Cardiac septum (tissue), 1 donor: Measurements from ENCODE around the gene ARL3. TPM values are rescaled to one million over a fixed set of nuclear protein-coding genes. Genes with fewer than 3 reads are reported as not detected.
"Not testable (repeated sequence)": the region's sequence is repeated elsewhere in the genome, so short reads cannot be mapped to it uniquely, and the experiment has no call there.

Experiments
- DNase-seq: peaks from one replicate; pipeline ENCODE4 v3.0.0-alpha.2; 2020; ENCODE audit warnings: low spot score
- intact Hi-C: fragments of 100-400 bp; cut with DNase I; formaldehyde crosslinking; loops from one replicate; pipeline ENCODE4 v1.14.0; 2022
- long read RNA-seq: library from polyadenylated mRNA; unstranded; transcript quantifications from one replicate; pipeline ENCODE4 v2.0.0, GENCODE V29; 2021
- total RNA-seq: library from RNA; stranded (reverse); fragmentation: NEBNext Ultra II Directional; extraction: Animal tissue kit (Norgen Biotek cat#: 25700); gene quantifications from one replicate; pipeline ENCODE4 v1.2.1, GENCODE V29; 2021
- donor health status: DM: no; HTN: no; CAD: no.

The ARL3 gene, protein sequence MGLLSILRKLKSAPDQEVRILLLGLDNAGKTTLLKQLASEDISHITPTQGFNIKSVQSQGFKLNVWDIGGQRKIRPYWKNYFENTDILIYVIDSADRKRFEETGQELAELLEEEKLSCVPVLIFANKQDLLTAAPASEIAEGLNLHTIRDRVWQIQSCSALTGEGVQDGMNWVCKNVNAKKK
- 13.1 TPM for total RNA-seq
- long read RNA-seq, transcript ARL3-201 (6 exons, 3,844 nt): major isoform, 35 of 43 reads
- long read RNA-seq, partial matches to known transcripts: 3 of 43 reads
- long read RNA-seq, other reads (novel, unspliced or antisense): 5 of 43 reads

GRCh38 chr10:102713814-102714620 is at the start of gene ARL3:
Gene ARL3, minus strand, starts transcription at chr10:102714397. Its CDS starts 122 bp downstream, at chr10:102714275.
- peak; percentile 99 for DNase-seq
- intact Hi-C loops: loop anchor here (5.0 kb wide), 2 partner anchors 37 to 67 kb away; no protein-coding TSS in a partner anchor

DNA sequence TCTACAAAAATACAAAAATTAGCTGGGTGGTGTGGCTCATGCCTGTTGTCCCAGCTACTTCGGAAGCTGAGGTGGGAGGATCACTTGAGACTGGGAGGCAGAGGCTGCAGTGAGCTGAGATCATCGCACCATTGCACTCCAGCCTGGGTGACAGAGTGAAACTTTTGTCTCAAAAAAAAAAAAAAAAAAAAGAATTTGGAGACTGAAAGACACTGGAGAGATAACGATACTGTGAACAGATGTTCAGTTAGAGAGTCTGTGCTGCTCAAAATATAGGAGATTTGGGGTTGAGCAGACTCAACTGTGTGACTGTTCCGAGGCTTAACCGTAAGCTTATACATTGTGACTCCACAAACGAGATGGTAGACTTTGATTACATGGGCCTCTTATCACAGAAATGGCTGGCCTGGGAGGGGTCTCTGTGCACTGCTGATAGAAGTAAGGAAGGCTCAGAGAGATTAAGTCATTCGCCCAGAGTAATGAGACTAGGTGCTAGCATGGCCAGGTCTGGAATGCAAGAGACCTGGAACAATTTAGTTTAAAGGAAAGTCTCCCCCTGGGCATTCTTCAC is 48.9 kb upstream of the ARL3 start:
- no peak for DNase-seq
- intact Hi-C loops: no loop called here

GRCh38 chr10:102762401-102763015 is 48.3 kb upstream of the ARL3 start:
- intact Hi-C loops: no loop called here
- DNase-seq: no peak

DNA sequence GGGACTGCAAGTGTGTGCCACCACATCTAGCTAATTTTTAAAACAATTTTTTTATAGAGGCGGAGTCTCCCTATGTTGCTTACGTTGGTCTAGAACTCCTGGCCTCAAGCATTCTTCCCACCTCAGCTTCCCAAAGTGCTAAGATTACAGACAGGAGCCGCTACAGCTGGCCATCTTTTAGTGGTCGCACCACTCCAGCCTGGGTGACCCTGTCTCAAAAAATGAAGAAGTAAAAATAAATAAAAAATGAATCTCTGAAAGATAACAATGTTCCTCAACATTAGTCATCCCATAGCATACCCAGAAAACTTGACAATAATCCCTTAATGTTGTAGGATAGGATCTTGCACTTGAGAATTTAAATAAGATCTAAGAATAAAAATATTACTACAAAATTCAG is 47.8 kb upstream of the ARL3 start:
- no peak for DNase-seq
- intact Hi-C loops: no loop called here

DNA sequence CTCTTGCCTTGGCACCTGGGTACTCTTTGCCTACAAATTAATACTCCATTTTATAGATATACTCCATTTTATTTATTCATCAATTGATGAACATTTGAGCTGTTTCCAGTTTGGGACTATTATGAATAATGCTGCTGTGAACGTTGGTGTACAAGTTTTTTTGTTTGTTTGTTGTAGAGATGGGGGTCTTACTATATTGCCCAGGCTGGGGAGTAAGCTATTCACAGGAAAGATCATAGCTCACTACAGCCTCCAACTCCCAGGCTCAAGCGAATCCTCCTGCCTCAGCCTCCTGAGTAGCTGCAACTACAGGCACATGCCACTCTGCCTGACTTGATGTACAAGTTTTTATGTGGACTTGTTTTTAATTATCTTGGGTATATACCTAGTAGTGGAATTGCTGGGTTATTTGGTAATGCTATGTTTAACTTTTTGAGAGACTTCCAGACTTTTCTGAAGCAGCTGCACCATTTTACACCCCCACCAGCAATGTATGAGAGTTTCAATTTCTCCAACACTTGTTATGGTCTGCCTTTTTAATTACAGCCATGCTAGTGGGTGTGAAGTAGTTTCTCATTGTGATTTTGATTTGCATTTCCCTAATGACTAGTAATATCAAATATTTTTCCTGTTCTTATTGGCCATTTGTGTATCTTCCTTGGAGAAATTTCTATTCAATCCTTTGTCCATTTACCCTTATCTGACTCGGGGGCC is 45.5 kb upstream of the ARL3 start:
- no peak for DNase-seq
- intact Hi-C loops: no loop called here

DNA sequence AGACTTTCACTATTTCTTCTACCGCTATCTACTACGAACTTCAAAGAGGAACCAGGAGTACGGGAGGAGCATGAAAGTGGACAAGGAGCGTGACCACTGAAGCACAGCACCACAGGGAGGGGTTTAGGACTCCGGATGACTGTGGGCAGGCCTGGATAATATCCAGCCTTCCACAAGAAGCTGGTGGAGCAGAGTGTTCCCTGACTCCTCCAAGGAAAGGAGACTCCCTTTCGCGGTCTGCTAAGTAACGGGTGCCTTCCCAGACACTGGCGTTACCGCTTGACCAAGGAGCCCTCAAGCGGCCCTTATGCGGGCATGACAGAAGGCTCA is 44.7 kb upstream of the ARL3 start:
- intact Hi-C loops, DNase-seq: not testable (repeated sequence)

DNA sequence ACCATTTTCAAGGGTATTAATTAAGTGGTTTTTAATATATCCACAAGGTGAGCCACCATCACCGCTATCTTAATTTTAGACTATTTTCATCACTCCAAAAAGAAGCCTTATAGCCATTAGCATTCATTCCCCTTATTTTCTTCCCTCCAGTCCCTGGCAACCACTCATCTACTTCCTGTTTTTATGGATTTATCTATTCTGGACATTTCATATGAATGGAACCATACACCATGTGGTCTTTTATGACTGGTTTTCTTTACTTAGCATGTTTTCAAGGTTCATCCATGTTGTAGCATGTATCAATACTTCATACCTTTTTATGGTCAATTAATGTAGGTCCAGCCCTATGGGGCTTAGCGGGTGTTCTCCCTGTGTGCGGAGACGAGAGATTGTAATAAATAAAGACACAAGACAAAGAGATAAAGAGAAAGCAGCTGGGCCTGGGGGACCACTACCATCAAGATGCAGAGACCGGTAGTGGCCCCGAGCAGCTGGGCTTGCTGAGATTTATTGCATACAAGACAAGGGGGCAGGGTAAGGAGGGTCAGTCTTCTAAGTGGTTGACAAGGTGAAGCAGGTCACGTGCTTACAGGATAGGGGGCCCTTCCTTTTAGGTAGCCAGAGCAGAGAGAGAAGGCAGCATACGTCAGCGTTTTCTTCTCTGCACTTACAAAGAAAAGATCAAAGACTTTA is 44.2 kb upstream of the ARL3 start:
- no peak for DNase-seq
- intact Hi-C loops: no loop called here

DNA sequence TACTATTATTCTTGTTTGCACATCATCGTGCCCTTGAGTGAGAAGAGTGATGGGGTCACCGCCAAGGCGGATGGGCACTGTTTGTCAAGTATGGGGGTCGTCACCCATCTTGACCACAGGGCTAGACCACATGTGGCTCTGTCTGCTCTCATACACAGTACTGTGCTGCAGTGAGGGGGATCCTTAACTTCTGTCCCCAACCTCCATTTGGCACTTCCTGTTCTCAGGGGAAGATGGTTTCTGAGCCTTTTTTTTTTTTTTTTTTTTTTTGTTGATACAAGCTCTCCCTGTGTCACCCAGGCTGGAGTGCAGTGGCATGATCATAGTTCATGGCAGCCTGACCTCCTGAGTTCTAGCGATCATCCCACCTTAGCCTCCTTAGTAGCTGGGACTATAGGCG is 43.1 kb upstream of the ARL3 start:
- DNase-seq: no peak
- intact Hi-C loops: no loop called here

DNA sequence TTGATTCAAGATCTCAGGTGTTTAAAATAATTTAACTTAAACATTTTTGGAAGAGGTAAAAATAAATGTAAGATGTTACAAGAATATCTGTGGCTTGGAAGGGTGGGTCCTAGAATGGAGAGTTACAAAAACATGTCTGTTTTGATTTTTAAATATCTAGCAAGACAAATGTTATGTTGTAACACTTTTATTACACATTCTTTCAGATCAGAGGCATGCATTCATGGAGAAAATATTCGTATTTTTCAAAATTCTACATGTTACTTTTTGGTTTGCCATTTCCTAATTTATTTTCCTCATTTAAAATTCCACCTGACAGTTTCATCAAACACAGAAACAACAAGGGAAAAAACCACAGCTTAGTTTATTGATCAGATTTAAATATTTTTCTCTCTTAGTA is 39.5 kb upstream of the ARL3 start:
- no peak for DNase-seq
- intact Hi-C loops: no loop called here

- no peak for DNase-seq
- intact Hi-C loops: no loop called here
Measured at GRCh38 chr10:102752934-102753664, 38.9 kb upstream of the ARL3 start.

DNA sequence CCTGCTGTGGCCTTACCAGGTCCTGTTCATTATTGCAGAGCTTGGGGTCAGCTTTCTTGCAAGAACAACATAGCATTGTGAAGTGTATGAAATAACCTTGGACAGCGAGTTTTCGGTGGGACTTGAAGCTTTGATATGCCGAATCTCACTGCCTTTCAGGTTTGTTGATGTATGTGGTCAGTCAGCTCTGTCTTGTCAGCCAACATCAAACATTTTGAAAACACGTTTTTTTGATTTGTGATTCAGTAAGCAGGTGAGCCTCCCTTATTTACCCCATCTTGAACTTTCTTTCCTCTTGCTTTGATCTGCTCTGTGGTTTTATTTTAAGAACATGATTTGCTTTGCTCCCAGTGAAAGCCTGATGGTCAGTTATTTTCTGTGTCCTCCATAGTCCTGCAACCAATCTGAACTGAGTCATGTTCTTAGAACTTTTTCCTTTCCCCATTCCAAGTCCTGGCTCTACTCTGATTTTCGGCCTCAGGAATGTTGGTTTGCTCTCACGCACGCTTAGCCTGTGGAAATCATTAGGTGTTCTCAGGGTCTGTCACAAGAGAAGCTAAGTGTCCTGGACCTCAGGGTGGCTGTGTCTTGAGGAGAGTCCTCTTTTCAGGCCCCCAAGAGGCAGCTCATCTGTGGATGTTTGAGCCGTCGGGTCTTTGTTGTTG is 38.2 kb upstream of the ARL3 start:
- DNase-seq: no peak
- intact Hi-C loops: no loop called here

DNA sequence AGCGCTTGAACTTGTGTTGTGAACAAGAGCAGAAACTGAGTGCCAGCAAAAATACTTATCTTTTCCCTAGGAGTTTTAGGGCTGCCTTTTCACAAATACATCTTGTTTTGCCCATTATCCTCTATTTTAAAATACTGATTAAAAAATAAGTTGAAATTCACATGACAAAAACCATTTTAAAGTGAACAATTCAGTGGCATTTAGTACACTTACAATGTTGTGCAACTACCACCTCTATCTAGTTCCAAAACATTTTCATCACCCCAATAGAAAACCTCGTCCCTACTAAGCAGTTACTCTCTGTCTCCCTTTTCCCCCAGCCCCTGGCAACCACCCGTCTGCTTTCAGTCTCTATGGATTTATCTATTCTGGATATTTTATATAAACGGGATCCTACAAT is 31.0 kb upstream of the ARL3 start:
- no peak for DNase-seq
- intact Hi-C loops: no loop called here

DNA sequence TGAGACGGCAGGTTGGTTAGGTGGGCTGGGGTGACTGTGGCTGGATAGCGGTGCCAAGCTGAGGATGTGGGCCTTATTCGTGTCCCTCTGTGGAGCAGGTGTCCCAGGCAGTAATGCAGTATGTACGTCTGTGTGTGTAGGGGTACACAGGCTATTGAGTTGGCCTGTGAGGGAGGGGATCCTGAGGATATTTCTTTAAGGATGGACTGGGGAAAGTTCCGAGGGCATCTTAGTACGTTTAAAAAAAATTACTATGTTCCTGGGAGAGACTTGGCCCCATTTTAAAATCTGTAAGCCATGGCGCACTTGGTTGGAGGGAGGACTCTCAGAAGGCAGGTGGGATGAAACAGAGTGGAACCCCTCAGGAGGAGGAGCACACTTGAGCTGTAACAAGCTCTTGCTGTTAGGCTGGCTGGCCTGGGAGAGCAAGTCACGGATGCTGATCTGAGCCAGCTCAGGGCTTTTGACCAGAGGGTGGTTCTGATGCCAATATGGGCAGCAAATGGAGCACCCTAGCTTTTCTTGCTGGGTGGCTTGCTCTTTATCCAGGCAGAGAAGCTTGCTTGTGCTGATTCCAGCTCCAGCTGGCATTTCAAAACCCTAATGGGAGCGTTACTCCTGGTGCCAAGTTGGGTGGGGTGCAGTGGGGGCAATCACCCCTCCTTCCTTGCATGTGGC is 30.3 kb upstream of the ARL3 start:
- no peak for DNase-seq
- intact Hi-C loops: no loop called here

DNA sequence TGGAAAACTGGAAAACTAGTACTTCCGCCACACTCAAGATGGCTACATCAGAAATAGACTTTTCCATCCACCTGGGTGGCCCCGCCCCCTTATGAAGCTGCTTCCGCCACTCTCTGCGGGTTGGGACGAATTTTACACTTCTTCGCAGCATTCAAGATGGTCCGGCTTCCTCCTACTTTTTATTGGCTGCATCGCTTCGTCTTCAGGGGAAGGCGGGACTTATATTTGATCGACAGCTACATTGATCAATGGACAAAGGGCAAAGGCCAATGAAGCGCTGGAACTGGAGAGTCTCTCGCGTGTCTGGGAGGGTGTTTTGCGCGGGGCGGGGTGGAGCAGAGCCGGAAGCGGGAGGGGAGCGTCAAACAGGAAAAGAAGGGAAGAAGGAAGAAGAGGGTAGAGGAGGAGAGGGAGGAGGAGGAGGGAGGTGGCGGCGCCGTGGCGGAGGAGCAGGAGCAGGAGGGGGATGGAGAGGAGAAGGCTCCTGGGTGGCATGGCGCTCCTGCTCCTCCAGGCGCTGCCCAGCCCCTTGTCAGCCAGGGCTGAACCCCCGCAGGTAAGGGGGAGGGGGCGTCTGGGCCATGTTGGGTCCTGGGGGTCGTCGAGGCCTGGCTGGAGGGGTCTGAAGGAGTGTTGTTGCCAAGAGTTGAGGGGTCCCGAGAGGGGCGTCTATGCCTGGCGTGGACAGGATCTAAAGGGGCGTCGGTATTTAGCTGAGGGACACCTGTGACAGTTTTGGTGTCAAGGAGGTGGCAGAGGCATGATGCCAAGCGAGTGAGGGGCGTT is 29.6 kb upstream of the ARL3 start, which contains the start of gene WBP1L:
Gene WBP1L, plus strand, starts transcription at position 361 of the 786 bp plus-strand sequence. Its CDS starts 106 bp downstream, at position 467.
- peak; percentile 98 for DNase-seq
- intact Hi-C loops: loop anchor here (2.0 kb wide), 1 partner anchor 33 kb away; no protein-coding TSS in a partner anchor

GRCh38 chr10:102743078-102743587 is 28.9 kb upstream of the ARL3 start:
- DNase-seq: no peak
- intact Hi-C loops: loop anchor here (2.0 kb wide), 1 partner anchor 34 kb away; no protein-coding TSS in a partner anchor

GRCh38 chr10:102742313-102742712 is 28.1 kb upstream of the ARL3 start:
- intact Hi-C loops: loop anchor here (2.0 kb wide), 1 partner anchor 34 kb away; no protein-coding TSS in a partner anchor
- DNase-seq: not testable (repeated sequence)
